Stimulated activated CD4-positive, alpha-beta T cell treated with anti-CD3 and anti-CD28 coated beads, Interleukin-12 subunit alpha, Interleukin-12 subunit beta, amount 100 ng/mL, for 48 hours (primary cell): Measurements from ENCODE around the gene SEMA4G.
"Not testable (repeated sequence)": the region's sequence is repeated elsewhere in the genome, so short reads cannot be mapped to it uniquely, and the experiment has no call there.

ENCODE experiments used
- DNase-seq, 3 donors: peaks; one replicate each; pipeline ENCODE4 v3.0.0-alpha.2; 2020; ENCODE audit warnings: low read depth in 2 of 3, low spot score in 1 of 3

The SEMA4G gene

DNA sequence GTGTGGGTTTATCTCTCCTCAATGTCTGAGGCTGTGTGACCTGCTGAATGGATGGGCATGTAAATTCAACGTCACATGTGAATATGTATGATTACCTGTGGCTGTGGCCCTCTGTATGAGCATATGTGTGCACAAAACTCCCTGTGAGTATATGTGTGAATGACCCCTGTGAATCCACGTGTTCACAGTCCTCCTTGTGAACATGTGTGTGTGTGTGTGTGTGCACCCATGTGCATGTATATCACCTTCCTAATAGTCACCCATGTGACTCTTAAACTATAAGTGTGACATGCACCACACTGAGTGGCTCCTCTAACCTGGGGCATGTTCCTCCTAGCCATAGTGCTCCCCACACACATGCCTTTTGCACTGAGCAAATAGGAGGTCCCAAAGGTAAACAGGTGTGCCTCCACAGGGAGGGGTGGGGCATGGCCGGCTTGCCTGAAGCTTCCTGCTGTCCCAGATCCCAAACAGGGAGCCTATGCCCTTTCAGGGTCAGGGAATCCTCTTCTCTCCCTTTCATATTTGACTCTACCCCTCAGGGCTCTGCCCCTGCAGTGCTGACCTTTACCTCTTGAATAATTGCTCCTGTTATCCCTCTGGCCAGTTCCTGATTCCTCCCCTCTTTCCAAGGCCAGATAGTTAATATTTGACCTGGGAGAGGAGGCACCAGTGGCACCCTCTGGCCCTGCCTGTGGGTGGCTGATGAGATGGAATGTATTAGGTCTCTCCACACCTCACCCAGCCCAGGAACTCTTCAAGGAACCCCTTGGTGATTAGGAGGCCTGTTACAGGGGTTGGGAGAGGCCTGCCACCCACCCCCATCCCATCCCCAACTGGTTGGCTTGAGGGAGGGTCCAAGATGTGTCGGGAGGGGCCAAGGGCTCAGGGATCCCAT lies 1.9 kb downstream of the SEMA4G start:
- DNase-seq = no peak

DNA sequence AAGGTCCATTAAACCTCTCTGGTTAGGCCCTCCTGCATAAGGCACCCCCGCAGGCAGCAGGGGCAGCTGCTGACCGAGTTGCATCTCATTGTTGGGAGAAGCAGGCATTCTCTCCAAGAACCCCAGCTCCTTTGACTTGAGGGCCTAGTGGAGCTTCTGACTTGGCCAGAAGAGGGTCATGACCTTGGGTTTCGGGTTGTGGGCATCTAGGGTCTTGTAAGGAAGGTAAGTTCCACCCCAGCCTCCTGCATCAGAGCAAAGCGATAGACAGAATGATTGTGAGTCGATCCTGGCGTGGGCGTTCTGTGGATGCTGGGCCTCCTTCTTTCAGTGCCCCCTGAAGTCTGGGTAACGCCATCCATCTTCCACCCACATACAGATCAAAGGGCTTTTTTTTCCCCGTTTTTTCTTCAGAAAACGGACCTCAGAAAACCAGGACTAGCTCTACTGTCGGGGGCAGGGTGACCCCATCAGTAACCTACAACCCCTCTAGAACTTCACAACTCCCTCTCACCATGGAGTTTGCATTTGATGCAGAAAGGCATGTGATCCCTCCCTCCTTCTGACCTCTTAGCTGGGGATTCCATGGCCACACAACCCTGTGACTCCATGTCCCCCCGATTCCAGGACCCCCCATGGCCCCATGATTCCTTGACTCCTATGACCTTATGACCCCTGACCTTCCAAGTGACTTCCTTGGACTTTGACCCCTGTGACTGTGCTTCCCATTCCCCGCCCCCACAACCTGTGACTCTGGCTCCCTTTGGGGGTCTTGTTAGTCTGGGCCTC lies 3.0 kb downstream of the SEMA4G start:
- DNase-seq = no peak

DNA sequence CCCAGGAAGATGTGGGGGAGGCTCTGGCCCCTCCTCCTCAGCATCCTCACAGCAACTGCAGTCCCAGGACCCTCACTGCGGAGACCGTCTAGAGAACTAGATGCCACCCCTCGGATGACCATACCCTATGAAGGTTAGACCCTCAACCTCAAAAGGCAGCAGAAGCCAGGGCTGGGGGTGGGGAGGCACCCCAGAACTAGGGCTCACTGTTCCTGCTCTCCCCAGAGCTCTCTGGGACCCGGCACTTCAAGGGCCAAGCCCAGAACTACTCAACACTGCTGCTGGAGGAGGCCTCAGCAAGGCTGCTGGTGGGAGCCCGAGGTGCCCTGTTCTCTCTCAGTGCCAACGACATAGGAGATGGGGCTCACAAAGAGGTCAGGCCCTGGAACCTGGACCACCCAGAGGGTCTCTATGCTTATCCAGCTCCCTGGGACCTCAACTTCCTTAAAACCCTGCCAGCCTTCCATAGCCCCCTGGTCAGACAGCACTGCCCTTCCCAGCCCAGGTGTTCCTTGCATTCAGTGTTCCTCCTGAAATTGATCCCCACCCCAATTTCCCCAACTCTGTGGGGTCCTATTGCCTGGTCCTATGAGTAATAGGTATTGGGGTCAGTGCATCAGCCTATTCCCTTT lies 3.7 kb downstream of the SEMA4G start:
- no peak for DNase-seq

DNA sequence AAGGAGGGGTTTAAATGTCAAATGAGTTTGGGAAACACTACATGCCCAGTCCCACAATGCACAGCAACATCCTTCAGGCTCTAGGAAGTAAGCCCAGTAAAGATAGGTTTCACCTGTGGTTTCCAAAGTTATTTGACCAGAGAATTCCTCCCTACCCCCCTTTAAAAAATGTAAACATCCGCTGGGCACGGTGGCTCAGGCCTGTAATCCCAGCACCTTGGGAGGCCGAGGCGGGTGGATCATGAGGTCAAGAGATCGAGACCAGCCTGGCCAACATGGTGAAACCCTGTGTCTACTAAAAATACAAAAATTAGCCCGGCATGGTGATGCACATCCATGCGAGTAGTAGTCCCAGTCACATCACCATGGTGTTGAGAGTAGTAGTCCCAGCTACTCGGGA lies 6.1 kb downstream of the SEMA4G start:
- DNase-seq = not testable (repeated sequence)

DNA sequence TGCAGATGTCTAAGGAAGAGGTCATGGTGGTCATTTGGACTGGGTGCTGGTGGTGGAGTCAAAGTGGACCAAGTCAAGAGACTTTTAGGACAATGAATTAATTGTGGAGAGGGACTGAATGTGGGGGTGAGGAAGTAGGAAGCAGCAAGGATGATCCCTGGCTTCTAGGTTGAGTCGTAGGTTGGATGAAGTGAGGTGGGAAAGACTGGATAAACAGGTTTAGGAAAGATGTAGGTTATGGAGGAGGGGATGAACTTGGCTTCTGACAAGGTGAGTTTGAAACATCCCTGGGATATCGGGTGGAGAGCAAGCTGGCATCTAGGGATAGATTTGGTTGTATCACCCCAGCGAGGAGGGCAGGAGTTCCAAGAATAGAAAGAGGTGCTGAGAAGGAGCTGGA lies 7.6 kb downstream of the SEMA4G start:
- DNase-seq = no peak

DNA sequence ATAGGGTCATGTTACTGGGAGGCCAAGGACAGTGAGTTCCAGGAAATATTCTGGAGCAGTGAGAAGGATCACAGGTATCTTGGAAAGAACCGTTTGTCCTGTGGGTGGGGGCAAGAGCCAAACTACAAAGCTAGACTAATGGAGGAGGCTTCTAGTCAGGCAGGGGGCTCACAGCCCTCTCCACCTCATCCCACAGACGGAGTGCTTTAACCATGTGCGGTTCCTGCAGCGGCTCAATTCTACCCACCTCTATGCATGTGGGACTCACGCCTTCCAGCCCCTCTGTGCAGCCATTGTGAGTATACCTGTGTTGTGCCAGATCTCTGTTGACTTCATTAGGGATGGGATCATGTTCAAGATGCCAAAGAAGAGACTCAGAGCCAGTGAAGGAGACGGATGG lies 8.1 kb downstream of the SEMA4G start:
- no peak for DNase-seq

DNA sequence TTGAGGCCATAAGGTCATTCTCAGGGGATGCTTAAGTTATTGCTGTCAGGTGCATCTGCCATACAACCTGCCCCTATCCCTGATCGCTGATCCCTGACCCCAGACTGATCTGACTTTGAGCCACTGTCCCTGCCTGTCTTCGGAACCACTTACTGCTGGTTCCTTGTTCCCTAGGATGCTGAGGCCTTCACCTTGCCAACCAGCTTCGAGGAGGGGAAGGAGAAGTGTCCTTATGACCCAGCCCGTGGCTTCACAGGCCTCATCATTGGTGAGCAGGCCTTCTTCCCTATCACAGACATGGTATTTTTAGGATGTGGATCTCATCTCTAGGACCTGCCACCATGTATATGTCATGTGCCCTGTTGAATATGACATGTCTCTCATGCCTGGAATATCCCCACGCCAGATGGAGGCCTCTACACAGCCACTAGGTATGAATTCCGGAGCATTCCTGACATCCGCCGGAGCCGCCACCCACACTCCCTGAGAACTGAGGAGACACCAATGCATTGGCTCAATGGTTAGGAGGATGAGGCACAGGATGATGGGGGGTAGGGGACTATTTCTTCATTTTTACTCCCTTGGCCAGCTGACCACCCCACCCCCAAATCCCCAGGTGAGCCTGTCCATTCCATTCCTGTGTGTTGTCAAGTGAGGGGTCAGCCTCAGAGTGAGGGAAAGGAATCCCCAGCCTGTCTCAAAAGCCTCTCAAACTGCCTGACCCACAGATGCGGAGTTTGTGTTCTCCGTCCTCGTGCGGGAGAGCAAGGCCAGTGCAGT lies 9.0 kb downstream of the SEMA4G start:
- DNase-seq = no peak

DNA sequence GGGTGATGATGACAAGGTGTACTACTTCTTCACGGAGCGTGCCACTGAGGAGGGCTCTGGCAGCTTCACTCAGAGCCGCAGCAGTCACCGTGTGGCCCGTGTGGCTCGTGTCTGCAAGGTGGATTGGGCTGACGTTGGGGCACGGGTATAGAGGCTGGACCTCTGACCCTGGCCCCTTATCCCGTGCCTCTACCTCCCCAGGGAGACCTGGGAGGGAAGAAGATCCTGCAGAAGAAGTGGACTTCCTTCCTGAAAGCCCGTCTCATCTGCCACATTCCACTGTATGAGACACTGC lies 9.5 kb downstream of the SEMA4G start:
- no peak for DNase-seq

DNA sequence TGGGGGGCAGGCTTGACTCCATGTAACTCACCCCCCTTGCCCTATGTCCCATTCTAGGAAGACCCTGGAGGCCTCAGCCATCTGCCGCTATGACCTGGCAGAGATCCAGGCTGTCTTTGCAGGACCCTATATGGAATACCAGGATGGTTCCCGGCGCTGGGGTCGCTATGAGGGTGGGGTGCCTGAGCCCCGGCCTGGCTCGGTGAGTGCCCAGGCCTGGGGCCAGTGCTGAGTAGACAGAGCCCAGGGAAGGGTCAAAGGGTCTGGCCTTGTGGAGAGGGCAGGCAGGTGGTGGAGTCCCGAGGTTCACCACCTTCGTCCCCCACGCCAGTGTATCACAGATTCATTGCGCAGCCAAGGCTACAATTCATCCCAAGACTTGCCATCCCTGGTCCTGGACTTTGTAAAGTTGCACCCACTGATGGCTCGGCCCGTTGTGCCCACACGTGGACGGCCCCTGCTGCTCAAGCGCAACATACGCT lies 10.5 kb downstream of the SEMA4G start:
- no peak for DNase-seq

DNA sequence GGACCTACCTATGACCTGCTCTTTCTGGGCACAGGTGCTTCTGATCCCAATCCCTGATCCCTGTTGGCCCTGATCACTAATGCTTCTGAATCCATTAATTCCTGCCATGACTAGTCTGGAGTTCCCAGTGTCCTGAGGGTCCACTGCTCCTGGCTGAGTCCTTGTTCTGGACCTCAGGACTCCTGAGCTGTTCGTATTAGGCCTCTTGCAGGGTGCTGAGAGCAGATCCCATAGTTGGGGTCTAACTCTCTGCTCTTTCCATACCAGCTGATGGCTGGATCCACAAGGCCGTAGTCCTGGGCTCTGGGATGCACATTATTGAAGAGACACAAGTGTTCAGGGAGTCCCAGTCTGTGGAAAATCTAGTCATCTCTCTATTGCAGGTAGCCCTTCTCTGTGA lies 11.0 kb downstream of the SEMA4G start:
- DNase-seq = no peak

DNA sequence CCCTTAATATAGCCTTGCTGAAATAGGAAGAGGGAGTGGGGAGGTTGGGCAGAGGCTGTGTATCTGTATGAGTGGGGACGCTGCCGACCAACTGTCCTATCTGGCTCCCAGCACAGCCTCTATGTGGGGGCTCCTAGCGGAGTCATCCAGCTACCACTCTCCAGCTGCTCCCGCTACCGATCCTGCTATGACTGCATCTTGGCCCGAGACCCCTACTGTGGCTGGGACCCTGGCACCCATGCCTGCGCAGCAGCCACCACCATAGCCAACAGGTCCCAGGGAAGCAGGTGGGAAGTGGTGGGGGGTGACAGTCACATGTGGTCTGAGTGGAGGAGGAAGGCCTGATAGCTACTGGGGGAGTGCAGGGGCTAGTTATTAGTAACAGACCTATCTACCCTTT lies 11.4 kb downstream of the SEMA4G start:
- no peak for DNase-seq

DNA sequence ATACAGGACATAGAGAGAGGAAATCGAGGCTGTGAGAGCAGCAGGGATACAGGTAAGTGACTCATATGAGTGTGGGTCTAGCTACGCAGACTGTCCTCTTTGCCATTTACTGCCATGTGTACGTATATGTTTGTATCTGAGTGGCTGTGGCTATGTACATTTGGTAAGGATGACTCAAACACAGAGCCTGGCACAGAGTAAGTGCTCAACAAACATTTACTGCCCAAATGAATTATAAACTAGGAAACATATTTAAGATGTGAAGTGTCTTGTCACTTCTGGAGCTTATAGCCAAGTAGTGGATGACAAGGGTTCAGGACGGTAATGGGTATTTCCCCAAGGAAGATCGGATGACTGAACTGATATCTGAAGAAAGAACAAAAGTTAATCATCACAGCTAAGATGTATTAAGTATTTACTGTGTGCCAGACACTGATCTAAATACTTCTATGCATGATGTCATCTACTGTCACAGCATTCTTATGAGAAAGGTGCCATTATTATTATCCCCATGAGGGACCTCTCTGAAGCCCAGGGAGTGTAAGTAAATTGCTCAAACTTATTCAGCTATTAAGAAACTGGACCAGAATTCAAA lies 12.0 kb downstream of the SEMA4G start:
- no peak for DNase-seq

DNA sequence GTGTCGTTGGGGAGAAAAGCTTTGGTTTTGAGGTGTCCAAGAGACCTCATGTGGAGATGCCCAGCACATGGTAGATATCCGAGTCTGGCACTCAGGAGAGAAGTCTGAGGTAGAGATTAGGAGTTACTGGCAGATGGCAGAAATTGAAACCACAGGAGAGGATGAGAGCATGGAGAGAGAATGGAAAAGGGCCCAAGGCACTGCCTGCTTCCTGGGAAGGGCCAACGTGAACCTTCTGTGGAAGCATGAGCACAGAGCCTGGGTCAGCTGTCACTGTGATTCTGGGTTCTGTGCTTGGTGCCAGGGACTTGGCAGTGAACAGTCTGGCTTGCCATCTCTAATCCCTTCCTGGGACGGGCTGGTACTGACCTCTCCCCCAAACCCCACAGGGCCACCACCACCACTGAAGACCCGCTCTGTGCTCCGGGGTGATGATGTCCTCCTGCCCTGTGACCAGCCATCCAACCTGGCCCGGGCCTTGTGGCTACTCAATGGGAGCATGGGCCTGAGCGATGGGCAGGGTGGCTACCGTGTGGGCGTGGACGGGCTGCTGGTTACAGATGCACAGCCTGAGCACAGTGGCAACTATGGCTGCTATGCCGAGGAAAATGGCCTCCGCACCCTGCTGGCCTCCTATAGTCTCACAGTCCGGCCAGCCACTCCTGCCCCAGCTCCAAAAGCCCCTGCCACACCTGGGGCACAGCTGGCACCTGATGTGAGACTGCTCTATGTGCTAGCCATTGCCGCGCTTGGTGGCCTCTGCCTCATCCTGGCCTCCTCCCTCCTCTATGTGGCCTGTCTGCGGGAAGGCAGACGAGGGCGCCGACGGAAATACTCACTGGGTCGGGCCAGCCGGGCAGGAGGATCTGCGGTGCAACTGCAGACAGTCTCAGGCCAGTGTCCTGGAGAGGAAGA lies 13.9 kb downstream of the SEMA4G start:
- no peak for DNase-seq

DNA sequence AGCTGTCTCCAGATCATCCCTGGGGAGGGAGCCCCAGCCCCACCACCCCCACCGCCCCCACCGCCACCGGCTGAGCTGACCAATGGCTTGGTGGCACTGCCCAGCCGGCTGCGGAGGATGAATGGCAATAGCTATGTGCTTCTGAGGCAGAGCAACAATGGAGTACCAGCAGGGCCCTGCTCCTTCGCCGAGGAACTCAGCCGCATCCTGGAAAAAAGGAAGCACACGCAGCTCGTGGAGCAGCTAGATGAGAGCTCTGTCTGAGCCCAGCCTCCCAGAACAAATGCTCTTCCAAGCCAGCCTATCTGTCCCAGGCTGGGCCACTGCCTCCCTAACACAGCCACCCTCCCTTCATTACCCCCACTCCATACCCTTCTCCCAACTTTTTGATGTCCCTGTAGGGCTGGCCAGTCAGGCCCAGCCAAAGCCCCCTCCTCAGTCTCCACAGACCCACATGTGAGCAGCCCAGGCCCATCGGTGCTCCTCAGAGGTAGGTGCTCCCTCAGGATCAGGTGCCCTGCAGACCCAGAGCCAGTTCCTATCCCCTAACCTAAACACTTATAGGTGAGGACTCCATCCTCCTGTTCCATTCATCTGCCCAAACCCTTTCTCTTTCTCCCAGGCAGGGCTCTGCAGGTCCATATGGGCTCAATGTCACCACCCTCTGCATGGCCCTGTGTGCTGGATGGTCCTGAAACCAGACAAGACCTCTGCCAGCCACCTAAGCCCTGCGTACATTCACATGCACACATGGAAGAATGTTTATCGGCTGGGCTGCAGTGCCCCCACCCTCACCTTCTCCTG lies 14.8 kb downstream of the SEMA4G start:
- DNase-seq = no peak

DNA sequence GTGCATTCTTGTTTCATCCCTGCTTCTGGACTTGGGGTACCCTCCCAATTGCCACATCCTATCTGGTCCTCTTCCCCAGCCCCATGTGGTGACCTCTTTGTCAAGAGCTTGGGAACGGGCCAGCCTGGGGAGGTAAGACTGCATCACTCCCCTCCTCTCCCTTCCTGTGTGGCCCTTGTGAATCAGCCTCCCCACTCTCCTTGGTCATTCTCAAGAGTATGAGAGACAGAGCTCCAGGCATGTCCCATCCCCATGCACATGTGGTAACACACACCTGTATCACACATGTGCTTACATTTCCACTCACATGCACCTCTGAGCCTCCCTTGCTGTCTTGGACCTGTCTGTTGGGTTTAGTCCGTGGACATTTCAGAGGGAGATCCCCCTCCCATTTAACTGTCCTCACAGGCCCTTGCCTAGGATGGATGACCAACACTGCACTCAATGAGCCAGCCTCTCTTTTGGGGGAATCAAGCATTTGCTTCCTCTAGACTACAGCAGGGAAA lies 15.4 kb downstream of the SEMA4G start:
- DNase-seq = no peak

DNA sequence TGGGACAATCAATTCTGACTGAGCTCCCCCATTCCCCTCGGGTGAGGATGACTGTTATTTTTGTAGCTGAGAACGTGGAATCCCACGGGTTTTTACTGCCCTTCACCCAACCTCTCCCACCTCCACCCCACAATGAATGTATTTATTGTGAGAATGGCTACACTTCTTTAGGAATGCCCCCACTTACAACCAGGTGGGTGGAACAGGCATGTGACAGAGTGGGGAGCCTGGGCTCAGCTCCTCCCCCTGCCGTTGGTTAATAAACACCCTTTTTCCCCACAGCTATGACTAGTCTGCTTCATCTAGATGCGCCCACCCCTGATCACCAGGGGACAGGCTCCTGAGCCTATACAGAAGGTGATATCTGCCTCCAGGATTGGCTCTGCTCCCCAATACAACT lies 16.0 kb downstream of the SEMA4G start:
- no peak for DNase-seq

DNA sequence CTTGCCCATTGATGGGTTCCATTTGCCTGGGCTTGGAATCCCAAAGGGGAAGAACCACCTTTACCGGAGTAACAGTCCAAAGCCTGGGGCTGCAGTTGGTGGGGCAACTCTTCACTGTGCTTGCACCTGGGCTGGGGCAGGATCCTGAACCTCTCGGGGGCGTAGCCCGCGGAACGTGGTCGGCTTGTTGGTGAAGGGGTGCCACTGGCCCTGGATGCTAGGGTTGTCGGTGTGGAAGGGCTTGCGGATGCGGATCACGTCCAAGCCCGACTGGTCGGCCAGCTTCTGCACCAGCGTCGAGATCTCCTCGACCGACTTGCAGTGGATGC lies 17.3 kb downstream of the SEMA4G start:
- DNase-seq = no peak

DNA sequence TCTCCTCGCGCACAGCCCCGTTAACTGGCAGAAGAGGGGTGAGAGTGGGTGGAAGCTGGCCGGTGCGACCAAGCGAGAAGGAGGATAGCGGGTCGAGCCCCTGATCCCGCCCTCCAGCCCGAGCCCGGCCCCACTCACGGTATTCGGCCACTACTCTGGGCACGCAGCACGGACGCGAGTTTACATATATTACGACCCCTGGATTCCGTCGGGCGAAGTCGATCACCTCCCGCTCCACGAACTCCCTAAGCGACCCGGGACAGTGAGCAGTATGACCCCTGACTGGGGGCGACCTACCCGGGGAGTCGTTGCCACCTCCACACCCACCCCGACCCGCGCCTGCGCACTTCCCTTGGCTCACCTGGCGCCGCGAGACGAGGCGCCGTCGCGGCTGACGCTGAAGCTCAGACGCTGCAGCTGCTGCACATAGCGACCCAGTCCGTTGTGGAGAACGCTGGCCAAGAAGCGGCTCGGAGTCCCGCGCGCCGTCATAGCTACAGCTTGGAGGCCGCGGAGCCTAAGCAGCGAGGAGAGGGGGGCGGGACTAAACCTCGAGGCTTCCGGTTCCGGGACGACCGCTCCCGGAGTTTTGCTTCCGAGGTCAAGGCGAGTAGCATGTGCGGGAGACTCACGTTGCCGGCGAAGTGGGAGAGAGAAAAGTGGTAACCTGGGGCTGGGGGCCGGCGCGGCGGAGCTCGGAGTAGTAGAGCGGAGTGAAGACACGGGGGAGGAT lies 17.8 kb downstream of the SEMA4G start, which contains the start of the genes MRPL43 and TWNK:
Gene MRPL43 (minus strand): TSS at position 546 of the 733 bp plus-strand sequence. CDS start 54 bp downstream, at position 492.
Gene TWNK (plus strand): TSS at position 592 of the 733 bp plus-strand sequence. CDS start 668 bp downstream, outside the sequence.
- DNase-seq = peak; percentile 74 to 82 (median 82)
